GM12875 (cell line): ENCODE measurements around the gene FAM13B.
"Not testable (repeated sequence)": the region's sequence is repeated elsewhere in the genome, so short reads cannot be mapped to it uniquely, and the experiment has no call there.

Experiments
- H3K4me3 ChIP-seq: one replicate; pipeline ENCODE4 v1.5.1; 2011; ENCODE audit warnings: low read depth, low read length, control low read depth
- CTCF ChIP-seq: IDR thresholded peaks from 2 replicates; pipeline ENCODE4 v1.5.1; 2011; ENCODE audit warnings: low read depth, mild to moderate bottlenecking, control low read depth, inconsistent platforms, low read length, moderate library complexity, borderline replicate concordance; ENCODE audit not compliant: insufficient read depth

Gene FAM13B

GRCh38 chr5:137959488-137959887 is 73.4 kb downstream of the FAM13B start:
- TF ChIP-seq CTCF = no peak

GRCh38 chr5:137957948-137958347 is 74.9 kb downstream of the FAM13B start:
- no peak overlapping the region for H3K4me3 ChIP-seq
- no peak for TF ChIP-seq CTCF

More at GRCh38 chr5:137959488-137959887, 73.4 kb downstream of the FAM13B start:
- H3K4me3 ChIP-seq = no peak overlapping the region

- H3K4me3 ChIP-seq = no peak overlapping the region
- no peak for TF ChIP-seq CTCF
Observed at GRCh38 chr5:137954131-137954879, 78.6 kb downstream of the FAM13B start.

GRCh38 chr5:137945825-137946224 is 87.1 kb downstream of the FAM13B start:
- H3K4me3 ChIP-seq = no peak overlapping the region
- TF ChIP-seq CTCF = no peak

GRCh38 chr5:137944280-137944679 is 88.6 kb downstream of the FAM13B start:
- H3K4me3 ChIP-seq = not testable (repeated sequence)

GRCh38 chr5:137939331-137939730 is 93.5 kb downstream of the FAM13B start:
- no peak overlapping the region for H3K4me3 ChIP-seq
- no peak for TF ChIP-seq CTCF

- no peak for TF ChIP-seq CTCF
- no peak overlapping the region for H3K4me3 ChIP-seq
Observed at GRCh38 chr5:137938751-137939143, 94.1 kb downstream of the FAM13B start.
